Measurements from ENCODE around the gene BTF3L4. TPM values are rescaled to one million over a fixed set of nuclear protein-coding genes. Genes with fewer than 3 reads are reported as not detected.
A peak's percentile ranks its signal among the peaks of the same experiment; 100 is the strongest.
"Not testable (repeated sequence)": the region's sequence is repeated elsewhere in the genome, so short reads cannot be mapped to it uniquely, and the experiment has no call there.

BTF3L4 gene
- total and polyA plus RNA-seq, 10 donors = 29.5 to 48.6 (median 37.1) TPM

DNA sequence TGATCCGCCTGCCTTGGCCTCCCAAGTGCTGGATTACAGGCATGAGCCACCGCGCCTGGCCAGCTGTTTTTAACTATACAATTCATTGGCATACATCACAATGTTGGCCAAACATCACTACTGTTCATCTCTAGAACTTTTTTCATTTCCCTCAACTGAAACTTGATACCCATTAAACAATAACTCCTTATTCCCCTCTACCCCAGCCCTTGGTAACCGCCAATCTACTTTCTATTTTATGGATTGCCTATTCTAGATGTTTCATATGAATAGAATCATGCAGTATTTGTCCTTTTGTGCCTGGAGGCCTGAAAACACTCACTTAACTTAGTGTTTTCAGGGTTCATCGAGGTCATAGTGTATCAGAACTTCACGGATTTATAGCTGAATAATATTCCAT is 16.2 kb downstream of the BTF3L4 start:
- no peak for DNase-seq
- intact Hi-C loops (cut with DNase I; ENCODE audit: low total_unique reads) = no loop called here
- Histone ChIP-seq H3K36me3 (peaks cover 0 to 88% (median 15%) of the 10 kb centered on the region in 6 donors), H3K4me1 (peaks cover 0 to 22% (median 2%) of the 10 kb centered on the region in 6 donors), H3K4me3 (no peak overlapping the region), H3K27ac (no peak overlapping the region), H3K27me3 (replicated peaks in 1 of 7) (no peaks in the 10 kb centered on the region), H3K9me3 (no peaks in the 10 kb centered on the region)
- TF ChIP-seq POLR2A (IDR thresholded peaks at IDR 0.05) = no peak
- TF ChIP-seq CTCF (IDR thresholded peaks at IDR 0.05 in 8 of 11, conservative IDR thresholded peaks at IDR 0.05 in 3 of 11) = no peak
- TF ChIP-seq POLR2AphosphoS5 (IDR thresholded peaks at IDR 0.05) = no peak
- WGBS, 5 donors = 79 to 97% (median 82%) methylated on average over 6 of the region's 6 CpGs

- H3K4me1 ChIP-seq; intact Hi-C loops (cut with DNase I; ENCODE audit: low total_unique reads); H3K27me3 ChIP-seq (replicated peaks in 1 of 7); H3K27ac ChIP-seq; H3K4me3 ChIP-seq; H3K9me3 ChIP-seq; DNase-seq: not testable (repeated sequence)
- WGBS, 5 donors = 74 to 97% (median 92%) methylated on average over 6 of the region's 6 CpGs
- H3K36me3 ChIP-seq = peaks cover 0 to 75% (median 16%) of the 10 kb centered on the region in 6 donors
Observed at GRCh38 chr1:52077277-52077676, 21.2 kb downstream of the BTF3L4 start.

DNA sequence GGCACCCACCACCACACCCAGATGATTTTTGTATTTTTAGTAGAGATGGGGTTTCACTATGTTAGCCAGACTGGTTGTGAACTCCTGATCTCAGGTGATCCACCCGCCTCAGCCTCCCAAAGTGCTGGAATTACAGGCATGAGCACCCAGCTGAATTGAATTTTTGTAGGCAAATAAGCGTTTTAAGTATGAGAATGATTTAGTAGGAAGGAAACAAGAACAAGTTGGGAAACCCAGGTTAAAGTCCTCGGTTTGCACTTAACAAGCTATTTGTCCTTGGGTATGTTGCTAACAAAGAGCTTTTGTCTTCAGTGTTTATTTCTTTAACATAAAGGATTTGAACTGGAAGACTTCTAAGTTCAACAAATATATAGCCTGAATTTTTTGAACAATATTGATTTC is 23.9 kb downstream of the BTF3L4 start:
- 68 to 81% (median 77%) methylated on average over 3 of the region's 3 CpGs for WGBS, 5 donors
- H3K4me3 ChIP-seq = no peak overlapping the region
- DNase-seq = no peak
- TF ChIP-seq POLR2A (IDR thresholded peaks at IDR 0.05) = no peak
- TF ChIP-seq CTCF (IDR thresholded peaks at IDR 0.05 in 8 of 11, conservative IDR thresholded peaks at IDR 0.05 in 3 of 11) = no peak
- no peak for TF ChIP-seq POLR2AphosphoS5 (IDR thresholded peaks at IDR 0.05)
- no peaks in the 10 kb centered on the region for H3K4me1 ChIP-seq
- H3K9me3 ChIP-seq = no peaks in the 10 kb centered on the region
- H3K36me3 ChIP-seq = peaks cover 0 to 75% (median 16%) of the 10 kb centered on the region in 6 donors
- intact Hi-C loops (cut with DNase I; ENCODE audit: low total_unique reads) = no loop called here
- H3K27ac ChIP-seq = no peak overlapping the region
- no peaks in the 10 kb centered on the region for H3K27me3 ChIP-seq (replicated peaks in 1 of 7)

GRCh38 chr1:52087892-52088291 is 31.8 kb downstream of the BTF3L4 start:
- intact Hi-C loops (cut with DNase I; ENCODE audit: low total_unique reads); DNase-seq; H3K9me3 ChIP-seq; H3K4me3 ChIP-seq; H3K27me3 ChIP-seq (replicated peaks in 1 of 7); H3K4me1 ChIP-seq; H3K27ac ChIP-seq: not testable (repeated sequence)
- H3K36me3 ChIP-seq = peaks cover 0 to 96% (median 42%) of the 10 kb centered on the region in 6 donors

GRCh38 chr1:52094300-52094699 is 38.2 kb downstream of the BTF3L4 start:
- H3K4me1 ChIP-seq; intact Hi-C loops (cut with DNase I; ENCODE audit: low total_unique reads); H3K27me3 ChIP-seq (replicated peaks in 1 of 7); H3K9me3 ChIP-seq; DNase-seq; H3K4me3 ChIP-seq; H3K27ac ChIP-seq: not testable (repeated sequence)
- peak in 1 of 3 donors; percentile 29 for TF ChIP-seq POLR2AphosphoS5 (IDR thresholded peaks at IDR 0.05)
- 91 to 96% (median 95%) methylated on average over 5 to 7 of the region's 7 CpGs for whole genome bisulfite sequencing, 5 donors
- peaks cover 0 to 36% (median 15%) of the 10 kb centered on the region in 6 donors for H3K36me3 ChIP-seq

DNA sequence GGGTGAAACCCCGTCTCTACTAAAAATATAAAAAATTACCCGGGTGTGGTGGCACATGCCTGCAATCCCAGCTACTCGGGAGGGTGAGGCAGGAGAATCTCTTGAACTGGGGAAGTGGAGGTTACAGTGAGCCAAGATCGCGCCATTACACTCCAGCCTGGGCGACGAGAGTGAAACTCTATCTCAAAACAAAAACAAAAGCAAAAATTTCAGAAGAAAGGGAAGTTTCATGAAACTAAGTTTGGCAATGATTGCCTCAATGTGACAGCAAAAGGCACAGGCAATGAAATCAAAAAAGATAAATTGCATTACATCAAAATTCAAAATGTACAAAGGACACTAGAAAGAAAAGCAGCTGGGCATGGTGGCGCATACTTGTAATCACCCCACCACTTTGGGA is 40.1 kb downstream of the BTF3L4 start:
- no peaks in the 10 kb centered on the region for H3K27me3 ChIP-seq (replicated peaks in 1 of 7)
- H3K36me3 ChIP-seq = peaks cover 0 to 17% (median 4%) of the 10 kb centered on the region in 6 donors
- H3K4me3 ChIP-seq = no peak overlapping the region
- no peak for TF ChIP-seq POLR2AphosphoS5 (IDR thresholded peaks at IDR 0.05)
- TF ChIP-seq POLR2A (IDR thresholded peaks at IDR 0.05) = no peak
- no peak for TF ChIP-seq CTCF (IDR thresholded peaks at IDR 0.05 in 8 of 11, conservative IDR thresholded peaks at IDR 0.05 in 3 of 11)
- intact Hi-C loops (cut with DNase I; ENCODE audit: low total_unique reads) = no loop called here
- H3K27ac ChIP-seq = peak overlapping the region in 1 of 8 donors; percentile 40
- no peaks in the 10 kb centered on the region for H3K4me1 ChIP-seq
- no peak for DNase-seq
- H3K9me3 ChIP-seq = no peaks in the 10 kb centered on the region
- WGBS, 5 donors = 52 to 67% (median 63%) methylated on average over 8 of the region's 8 CpGs
